PC-3 (cell line): ENCODE measurements around the gene RBM15. TPM values are rescaled to one million over a fixed set of nuclear protein-coding genes. Genes with fewer than 3 reads are reported as not detected.

Experiments
- ATAC-seq: fragments of 200-7000 bp; cut with Tn5 transposase; 2 replicates; pipeline ENCODE4 v1.9.1; 2020; ENCODE audit warnings: mild to moderate bottlenecking, moderate library complexity
- BruUV-seq: library from RNA; stranded (reverse); fragments of 400-500 nt; replicated peaks from 2 replicates; lab custom pipeline; 2021; lab: Mats Ljungman, UMichigan
- CTCF ChIA-PET: fragments of 300-600 bp; sonication (Branson Sonifier 250); formaldehyde crosslinking; loops from one replicate; lab custom pipeline; 2022; ENCODE audit warnings: antibody characterized with exemption; lab: Charles Lee
- POLR2A ChIA-PET: fragments of 300-600 bp; sonication (Branson Sonifier 250); formaldehyde crosslinking; loops from one replicate; lab custom pipeline; 2022; ENCODE audit warnings: antibody characterized with exemption; ENCODE audit not compliant: unreplicated experiment; lab: Charles Lee
- DNase-seq: peaks from one replicate; pipeline ENCODE4 v3.0.0-alpha.2; 2015
- H2AFZ ChIP-seq: fragments of 300-600 bp; sonication (generic); 2 replicates; pipeline ENCODE4 v1.6.0; 2016; ENCODE audit warnings: antibody characterized with exemption, low read length
- H3F3A ChIP-seq: fragments of 300-600 bp; sonication (generic); one replicate; pipeline ENCODE4 v1.6.0; 2017; ENCODE audit warnings: antibody characterized with exemption, low read length, control low read depth, mild to moderate bottlenecking; ENCODE audit not compliant: unreplicated experiment
- H3K27ac ChIP-seq: fragments of 300-600 bp; sonication (generic); 2 replicates; pipeline ENCODE4 v1.5.1; 2016; ENCODE audit warnings: mild to moderate bottlenecking, low read length
- H3K27me3 ChIP-seq: fragments of 300-600 bp; sonication (generic); 2 replicates; pipeline ENCODE4 v1.6.1; 2016; ENCODE audit warnings: low read length, mixed read lengths
- H3K36me3 ChIP-seq: fragments of 300-600 bp; sonication (generic); 2 replicates; pipeline ENCODE4 v1.6.1; 2016; ENCODE audit warnings: low read depth, mixed run types, low read length, mixed read lengths
- H3K4me1 ChIP-seq: fragments of 300-600 bp; sonication (generic); 2 replicates; pipeline ENCODE4 v1.5.1; 2016; ENCODE audit warnings: low read length; ENCODE audit not compliant: insufficient read depth
- H3K4me2 ChIP-seq: fragments of 300-600 bp; sonication (generic); 2 replicates; pipeline ENCODE4 v1.6.0; 2016; ENCODE audit warnings: low read length
- H3K4me3 ChIP-seq: fragments of 300-600 bp; sonication (generic); 2 replicates; pipeline ENCODE4 v1.5.1; 2016; ENCODE audit warnings: mild to moderate bottlenecking, low read length, mixed read lengths
- H3K79me2 ChIP-seq: fragments of 300-600 bp; sonication (generic); 2 replicates; pipeline ENCODE4 v1.6.1; 2017; ENCODE audit warnings: low read length, mixed read lengths
- H3K9ac ChIP-seq: fragments of 300-600 bp; sonication (generic); 2 replicates; pipeline ENCODE4 v1.6.0; 2016; ENCODE audit warnings: mild to moderate bottlenecking, low read length
- H3K9me2 ChIP-seq: fragments of 300-600 bp; sonication (generic); replicated peaks from 2 replicates; pipeline ENCODE4 v1.6.1; 2016; ENCODE audit warnings: mixed run types, low read length, mixed read lengths
- H3K9me3 ChIP-seq: fragments of 300-600 bp; sonication (generic); 2 replicates; pipeline ENCODE4 v1.6.1; 2016; ENCODE audit warnings: low read length, mixed read lengths
- H4K20me1 ChIP-seq: fragments of 300-600 bp; sonication (generic); 2 replicates; pipeline ENCODE4 v1.6.1; 2016; ENCODE audit warnings: low read length, mixed read lengths
- CTCF ChIP-seq: fragments of 300-600 bp; sonication (generic); conservative IDR thresholded peaks from 2 replicates; pipeline ENCODE4 v1.5.1; 2017; ENCODE audit warnings: antibody characterized with exemption, low read depth, mild to moderate bottlenecking, low read length
- EZH2 ChIP-seq: fragments of 300-600 bp; sonication (generic); IDR thresholded peaks from one replicate; pipeline ENCODE4 v1.6.1; 2017; ENCODE audit warnings: antibody characterized with exemption, mild to moderate bottlenecking, low read length; ENCODE audit not compliant: unreplicated experiment
- EZH2phosphoT487 ChIP-seq: fragments of 300-600 bp; sonication (generic); IDR thresholded peaks from 2 replicates; pipeline ENCODE4 v1.6.1; 2018; ENCODE audit warnings: mild to moderate bottlenecking, antibody characterized with exemption, low read length, borderline replicate concordance
- intact Hi-C: fragments of 100-400 bp; cut with micrococcal nuclease; formaldehyde crosslinking; loops from 2 replicates; pipeline ENCODE4 v1.9.0; 2023
- total RNA-seq: library from RNA; depleted of rRNA; stranded (reverse); fragments of >200 nt; gene quantifications from 2 replicates; pipeline ENCODE4 v1.2.3, GENCODE V29; 2014

The RBM15 gene
- total RNA-seq, 1 experiment from 2014 or later, result 41.3 TPM

- intact Hi-C loops, result no loop called here
Observed at GRCh38 chr1:110319332-110320167, 19.6 kb upstream of the RBM15 start.

GRCh38 chr1:110320168-110320518 is 19.0 kb upstream of the RBM15 start:
- Histone ChIP-seq H3K9me2 (no peaks in the 10 kb centered on the region), H3K9ac (no peak overlapping the region), H3K4me3 (no peak overlapping the region), H2AFZ (no peak overlapping the region), H3K79me2 (no peaks in the 10 kb centered on the region), H3K9me3 (no peaks in the 10 kb centered on the region; the same call in 1 of the 2 replicates), H3F3A (no peaks in the 10 kb centered on the region), H3K36me3 (no peaks in the 10 kb centered on the region), H3K27me3 (no peaks in the 10 kb centered on the region), H3K27ac (no peak overlapping the region), H3K4me1 (peaks cover 8% of the 10 kb centered on the region; the same call in 1 of the 2 replicates), H4K20me1 (no peaks in the 10 kb centered on the region), H3K4me2 (no peak overlapping the region)
- intact Hi-C loops, result no loop called here
- no TSS peak for BruUV-seq
- POLR2A ChIA-PET, result no interaction called here
- no peak for ATAC-seq
- CTCF ChIA-PET, result no interaction called here
- DNase-seq, result no peak
- no peak for TF ChIP-seq EZH2
- no peak for TF ChIP-seq EZH2phosphoT487
- TF ChIP-seq CTCF, result no peak

More at GRCh38 chr1:110319332-110320167, 19.6 kb upstream of the RBM15 start:
- Histone ChIP-seq H3K9ac (no peak overlapping the region), H3F3A (no peaks in the 10 kb centered on the region), H3K4me1 (peaks cover 8% of the 10 kb centered on the region; the same call in 1 of the 2 replicates), H2AFZ (no peak overlapping the region), H3K27me3 (no peaks in the 10 kb centered on the region), H3K27ac (no peak overlapping the region), H3K9me3 (no peaks in the 10 kb centered on the region; the same call in 1 of the 2 replicates), H3K9me2 (no peaks in the 10 kb centered on the region), H3K36me3 (no peaks in the 10 kb centered on the region), H3K4me2 (no peak overlapping the region), H3K4me3 (no peak overlapping the region), H3K79me2 (no peaks in the 10 kb centered on the region), H4K20me1 (no peaks in the 10 kb centered on the region)
- DNase-seq, result no peak
- CTCF ChIA-PET, result no interaction called here
- TF ChIP-seq EZH2 (no peak), CTCF (no peak), EZH2phosphoT487 (no peak)
- ATAC-seq, result no peak
- POLR2A ChIA-PET, result no interaction called here
- no TSS peak for BruUV-seq

- Histone ChIP-seq H3K4me3 (no peak overlapping the region), H3K9me3 (no peaks in the 10 kb centered on the region; the same call in 1 of the 2 replicates), H4K20me1 (no peaks in the 10 kb centered on the region), H3K27ac (no peak overlapping the region), H3K9ac (no peak overlapping the region), H3K4me2 (no peak overlapping the region), H3K9me2 (no peaks in the 10 kb centered on the region), H3F3A (no peaks in the 10 kb centered on the region), H3K36me3 (no peaks in the 10 kb centered on the region), H3K4me1 (peaks cover 8% of the 10 kb centered on the region; the same call in 1 of the 2 replicates), H3K27me3 (no peaks in the 10 kb centered on the region), H2AFZ (no peak overlapping the region), H3K79me2 (no peaks in the 10 kb centered on the region)
- DNase-seq, result no peak
- BruUV-seq, result no TSS peak
- CTCF ChIA-PET, result interaction anchor here (0.6 kb wide), 1 partner anchor 29 kb away, joined by 3 read pairs; no protein-coding TSS in a partner anchor
- POLR2A ChIA-PET, result no interaction called here
- TF ChIP-seq EZH2phosphoT487, result no peak
- TF ChIP-seq EZH2, result no peak
- no peak for TF ChIP-seq CTCF
- intact Hi-C loops, result no loop called here
- ATAC-seq, result no peak
Observed at GRCh38 chr1:110321045-110321444, 18.1 kb upstream of the RBM15 start.
